GM19240 (cell line): Measurements from ENCODE around the gene GATA5.

ENCODE experiments used
- DNase-seq: peaks from one replicate; pipeline ENCODE4 v3.0.0; 2011; ENCODE audit warnings: low spot score; ENCODE audit not compliant: insufficient read length

The GATA5 gene

DNA sequence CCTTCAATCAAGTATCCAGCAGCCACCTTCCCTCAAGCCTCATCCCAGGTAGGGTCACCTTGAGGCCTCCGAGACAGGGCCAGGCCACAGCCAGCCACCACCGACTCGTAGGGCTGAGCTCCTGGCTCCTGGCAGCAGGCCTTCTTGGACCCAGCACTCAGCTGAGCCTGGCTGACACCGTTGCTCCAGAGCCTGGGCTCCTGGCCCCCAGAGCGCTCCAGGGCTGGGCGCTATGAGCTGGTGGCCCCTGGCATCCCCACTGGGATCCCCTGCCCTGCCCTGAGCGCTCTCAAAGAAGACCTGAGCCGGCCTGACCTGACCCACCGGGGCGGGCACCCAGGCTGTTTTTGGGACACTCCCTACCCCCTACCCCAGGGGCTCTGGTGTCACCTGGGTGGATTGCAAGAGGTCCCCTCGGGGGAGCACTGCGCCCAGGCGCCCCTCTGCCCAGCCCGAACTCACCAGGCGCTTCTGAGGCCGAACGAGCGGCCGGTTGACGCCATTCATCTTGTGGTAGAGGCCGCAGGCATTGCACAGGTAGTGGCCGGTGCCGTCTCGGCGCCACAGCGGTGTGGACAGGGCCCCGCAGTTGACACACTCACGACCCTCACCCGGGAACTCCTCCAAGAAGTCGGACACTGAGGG lies 2.7 kb downstream of the GATA5 start:
- DNase-seq: no peak

DNA sequence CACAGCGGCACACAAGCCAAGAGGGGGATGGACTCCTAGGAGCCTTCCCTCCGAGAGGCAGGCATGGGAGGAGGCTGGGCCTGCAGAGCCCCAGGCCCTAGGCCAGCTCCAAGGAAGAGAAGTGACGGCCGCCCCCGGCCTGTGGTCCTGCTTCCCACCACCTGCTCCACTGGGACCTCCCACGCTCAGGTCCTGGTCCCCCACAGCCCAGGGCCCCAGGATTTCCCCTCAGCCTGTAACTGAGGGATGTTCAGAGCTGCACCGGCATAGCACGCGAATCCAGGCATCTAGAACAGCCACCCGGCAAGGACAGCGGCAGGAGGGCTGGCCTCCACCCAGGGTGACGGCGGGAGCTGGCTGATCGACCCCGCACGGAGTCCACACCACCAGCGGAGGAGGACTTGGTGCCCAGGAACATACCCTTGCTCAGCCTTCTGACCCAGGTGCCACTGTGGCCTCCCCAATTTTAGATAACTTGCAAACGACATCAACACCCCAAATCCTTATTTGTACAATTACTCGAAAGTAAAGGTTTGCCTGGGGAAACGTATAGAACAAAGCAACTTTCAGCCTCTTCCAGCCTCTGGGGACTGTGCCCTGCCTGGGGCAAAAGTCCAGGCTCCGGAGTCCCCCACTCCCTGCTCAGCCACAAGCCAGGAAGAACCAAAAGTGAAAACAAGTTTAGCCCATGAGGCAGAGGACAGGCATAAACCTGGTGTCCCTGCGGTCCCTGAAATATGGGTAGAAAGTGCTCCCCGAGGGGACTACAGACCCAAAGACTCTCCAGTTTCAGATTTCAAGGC lies 3.5 kb downstream of the GATA5 start:
- no peak for DNase-seq

DNA sequence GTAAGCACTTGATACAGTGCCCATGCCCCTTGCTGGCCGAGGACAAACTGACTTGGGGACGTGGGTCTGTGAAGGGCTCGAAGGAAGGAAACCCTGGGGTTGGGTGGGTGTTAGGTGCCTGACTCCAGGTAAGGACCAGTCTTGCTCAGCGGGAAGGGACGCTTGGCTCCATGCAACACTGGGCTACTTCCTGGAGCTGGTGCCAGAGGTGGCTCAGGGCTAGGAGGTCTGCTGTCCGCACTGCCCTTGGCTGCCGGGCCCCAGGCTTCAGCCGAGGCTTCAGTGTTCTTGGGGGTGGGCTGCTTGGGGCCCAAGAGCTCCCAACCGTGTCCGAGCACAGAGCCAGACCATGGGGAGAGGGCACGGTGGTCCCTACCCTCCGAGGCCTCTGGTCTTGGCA lies 5.3 kb downstream of the GATA5 start:
- DNase-seq: no peak

DNA sequence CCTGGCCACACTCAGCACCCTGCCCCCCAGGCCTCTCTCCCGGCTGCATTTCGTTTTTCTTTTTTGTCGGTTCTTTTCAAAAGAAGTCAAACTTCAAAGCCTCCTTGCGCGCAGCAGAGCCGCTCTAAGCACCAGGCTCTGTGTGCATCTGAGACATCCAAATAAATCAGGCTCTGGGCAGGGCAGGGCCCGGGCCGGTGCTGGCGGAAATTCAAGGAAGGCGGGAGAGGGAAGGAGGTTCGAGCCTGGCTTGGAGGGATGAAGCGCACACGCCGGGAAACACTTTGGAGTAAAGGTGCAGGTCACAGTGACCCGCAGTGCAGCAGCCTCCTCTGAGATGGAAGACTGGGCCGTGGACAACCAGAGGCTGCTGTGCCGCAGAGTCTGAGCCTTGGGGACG lies 5.8 kb downstream of the GATA5 start:
- no peak for DNase-seq

DNA sequence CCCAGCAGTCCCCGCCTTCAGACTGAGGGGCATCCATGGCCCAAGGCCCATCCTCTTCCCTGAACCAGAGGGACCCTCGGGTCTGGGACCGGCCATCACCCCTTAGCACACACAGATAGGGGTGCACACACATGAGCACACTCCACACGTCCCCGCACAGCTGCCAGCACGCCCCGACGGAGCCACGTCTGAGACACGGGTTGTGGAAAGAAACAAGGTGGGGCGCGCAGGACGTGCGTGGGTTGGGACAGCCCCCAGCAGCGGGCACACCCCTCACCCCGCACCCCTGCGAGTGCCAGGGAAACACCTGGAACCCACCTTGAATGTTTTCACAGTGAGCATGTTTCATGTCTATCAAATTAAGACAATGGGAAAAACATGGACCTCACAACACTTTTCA lies 6.4 kb downstream of the GATA5 start:
- DNase-seq: no peak

DNA sequence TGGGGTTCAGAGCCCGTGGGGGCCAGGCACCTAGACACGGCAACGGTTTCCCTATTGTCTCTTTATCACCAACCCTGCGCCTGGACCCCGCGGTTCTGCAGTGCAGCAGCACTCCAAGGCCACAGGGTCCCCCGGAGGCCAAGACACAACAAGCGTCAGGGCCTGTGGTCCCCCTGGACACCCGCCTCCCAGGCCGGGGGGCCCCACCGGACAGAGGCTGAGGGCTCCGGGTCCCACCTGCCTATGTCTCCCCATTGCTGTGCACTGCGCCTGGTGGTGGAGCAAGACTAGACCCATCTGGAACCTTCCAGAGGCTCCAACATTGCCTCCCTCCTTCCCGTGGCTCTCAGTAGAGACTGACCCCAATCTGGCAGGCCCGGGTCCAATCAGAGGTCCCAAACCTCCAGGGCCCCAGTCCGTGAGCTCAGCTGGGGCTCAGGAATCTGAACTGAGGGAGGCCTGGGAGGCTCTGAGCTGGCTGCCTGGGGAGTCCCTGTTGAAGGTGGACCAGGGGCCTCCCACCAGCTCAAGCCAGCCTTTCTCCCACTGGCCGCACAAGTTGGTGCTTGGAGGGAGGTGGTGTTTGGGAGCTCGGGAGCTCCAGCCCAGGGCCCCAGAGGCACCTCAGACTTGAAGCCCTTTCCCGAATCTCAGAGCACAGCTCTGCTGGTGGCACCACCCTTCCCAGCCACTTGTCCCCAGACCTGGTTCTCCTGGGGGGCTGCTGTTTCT lies 8.8 kb downstream of the GATA5 start:
- no peak for DNase-seq

DNA sequence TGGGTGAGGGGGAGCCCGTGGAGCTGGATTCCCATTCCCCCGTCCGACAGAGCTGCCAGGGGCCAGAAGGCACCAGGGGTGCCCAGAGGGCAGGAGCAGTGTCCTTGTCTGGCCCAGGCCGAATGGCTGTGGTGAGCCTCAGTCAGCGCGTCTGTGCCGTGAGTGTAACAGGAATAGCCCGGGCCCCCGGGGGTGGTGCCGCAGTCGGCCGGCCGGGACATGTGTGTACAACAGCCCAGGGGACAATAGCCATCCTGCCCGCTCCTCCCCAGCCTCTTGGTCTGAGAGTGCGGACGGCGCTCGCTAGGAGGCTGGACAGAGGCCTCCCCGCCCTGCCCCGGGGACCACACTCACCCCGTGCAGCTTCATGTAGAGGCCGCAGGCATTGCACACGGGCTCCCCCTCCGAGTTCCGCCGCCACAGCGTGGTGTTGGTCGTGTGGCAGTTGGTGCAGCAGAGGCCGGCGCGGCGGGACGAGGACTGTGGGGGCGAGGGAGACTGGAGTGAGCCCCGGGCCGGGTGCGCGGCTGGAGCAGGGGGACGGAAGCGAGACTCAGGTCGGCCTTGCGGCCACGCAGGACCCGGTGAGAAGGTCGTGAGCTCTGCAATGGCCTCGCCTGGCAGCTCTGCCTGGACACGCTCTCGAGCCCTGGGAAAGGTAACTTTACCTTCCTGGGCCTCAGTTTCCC lies 9.6 kb downstream of the GATA5 start:
- DNase-seq: no peak

DNA sequence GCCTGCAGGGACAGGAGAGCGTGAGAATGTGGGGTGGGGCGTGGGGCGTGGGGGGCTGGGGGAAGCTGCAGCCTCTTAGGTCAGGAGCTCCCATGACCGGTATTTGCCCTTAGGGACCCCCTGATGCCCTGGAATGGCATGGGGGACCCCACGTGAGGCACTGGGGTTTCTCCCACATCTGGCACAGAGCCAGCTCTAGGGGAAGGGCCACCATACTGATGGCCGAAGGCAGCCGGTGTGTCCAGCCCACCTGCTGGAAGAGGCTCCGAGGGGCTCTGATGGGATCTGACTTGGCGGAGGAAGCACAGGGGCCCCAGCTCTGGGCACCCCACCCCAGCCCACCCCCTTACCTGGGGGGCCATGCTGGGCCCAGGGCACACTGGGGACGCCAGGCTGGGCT lies 10.8 kb downstream of the GATA5 start:
- DNase-seq: no peak

DNA sequence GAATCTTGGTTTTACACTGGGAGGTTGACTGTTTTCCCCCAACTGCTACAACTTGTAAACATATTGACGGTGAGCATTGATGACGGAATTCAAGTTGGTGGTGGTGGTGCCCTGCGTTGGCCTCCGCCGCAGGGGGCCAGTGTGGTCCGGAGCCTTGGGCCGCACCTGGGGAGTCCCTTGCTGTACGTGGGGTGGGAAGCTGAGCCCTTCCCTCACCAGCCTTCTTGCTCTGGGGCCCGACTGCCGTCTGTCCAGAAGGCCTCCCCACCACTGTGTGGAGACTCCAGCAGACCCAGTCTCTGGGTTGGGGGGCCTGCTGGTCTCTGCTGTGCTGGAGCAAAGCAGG lies 11.4 kb downstream of the GATA5 start:
- no peak for DNase-seq

DNA sequence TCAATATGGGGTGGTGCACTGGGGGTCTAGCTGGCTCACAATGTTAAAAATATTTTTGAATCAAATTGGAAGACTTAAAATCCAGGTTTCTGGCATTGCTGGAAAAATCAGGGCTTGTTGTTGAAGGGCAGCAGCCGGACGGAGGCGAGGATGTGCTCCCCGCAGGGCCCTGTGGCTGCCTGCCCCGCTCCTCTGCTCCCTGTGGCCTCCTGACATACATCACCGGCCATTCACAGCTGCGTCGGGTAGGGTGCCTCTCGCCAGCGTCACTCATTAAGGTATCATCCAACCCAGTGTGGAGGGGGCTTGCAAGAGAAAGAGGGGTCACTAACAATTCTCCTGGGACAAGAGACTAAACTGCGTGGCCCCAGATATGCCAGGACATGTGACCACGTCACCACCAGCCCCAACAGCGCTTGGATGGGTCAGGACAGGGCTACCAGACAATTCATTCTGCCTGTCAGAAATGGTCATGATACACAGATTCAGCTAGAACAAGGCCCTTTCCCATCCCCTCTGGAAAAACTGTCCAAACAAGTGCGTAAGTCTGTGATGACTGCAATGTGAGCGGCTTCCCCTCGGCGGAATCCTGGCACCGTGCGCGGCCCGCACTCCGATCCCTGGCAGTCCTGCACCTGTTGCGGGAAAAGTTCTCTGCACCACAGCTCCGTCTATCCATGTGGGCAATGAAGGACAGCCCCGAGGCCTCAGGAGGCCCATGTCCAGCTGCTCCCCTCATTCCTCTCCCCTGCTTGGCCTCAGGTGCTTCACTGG lies 12.0 kb downstream of the GATA5 start:
- no peak for DNase-seq

DNA sequence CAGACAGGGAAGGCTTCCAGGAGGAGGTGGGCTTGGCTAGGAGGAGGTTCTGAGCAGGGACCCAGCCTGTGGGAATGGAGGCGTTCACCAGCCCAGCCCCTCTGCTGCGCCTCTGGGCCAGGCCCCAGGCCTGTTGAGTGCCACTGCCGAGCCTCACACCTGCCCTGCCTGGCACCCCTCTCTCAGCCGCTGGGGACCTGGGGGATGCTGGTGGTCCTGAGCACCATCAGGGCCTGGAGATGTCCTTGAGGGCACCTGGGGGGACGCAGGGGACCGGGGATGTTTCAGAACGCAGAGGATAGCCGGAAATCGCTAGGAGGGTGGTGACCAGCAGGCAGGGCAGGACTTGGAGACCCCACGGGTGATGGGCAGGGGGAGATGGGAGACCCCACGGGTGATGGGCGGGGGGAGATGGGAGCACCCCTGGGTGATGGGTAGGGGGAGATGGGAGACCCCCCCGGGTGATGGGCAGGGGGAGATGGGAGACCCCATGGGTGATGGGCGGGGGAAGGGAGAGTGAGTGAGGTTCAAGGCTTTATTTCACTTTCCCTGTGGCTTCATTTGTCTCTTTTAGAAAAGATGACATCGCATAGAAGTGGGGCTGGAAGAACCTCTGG lies 12.7 kb downstream of the GATA5 start:
- no peak for DNase-seq

DNA sequence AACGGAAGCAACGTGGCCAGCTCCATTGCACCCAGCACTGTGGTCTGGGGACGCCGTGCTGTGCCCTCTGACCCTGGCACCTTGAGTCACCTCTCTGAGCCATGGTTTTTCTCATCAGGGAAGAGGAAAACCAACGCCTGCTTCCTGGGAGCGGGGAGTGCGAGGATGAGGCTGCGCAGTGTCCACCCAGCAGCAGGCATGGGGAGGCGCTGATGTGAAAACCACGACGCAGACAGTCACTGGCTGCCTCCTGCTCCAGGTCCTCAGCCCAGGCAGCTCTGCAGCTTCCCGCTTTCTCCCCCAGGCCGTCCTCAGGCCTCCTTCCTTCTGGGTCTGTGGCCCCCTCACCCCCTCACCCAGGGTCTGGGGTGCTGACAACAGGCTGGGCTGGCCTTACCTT lies 14.0 kb downstream of the GATA5 start:
- no peak for DNase-seq

DNA sequence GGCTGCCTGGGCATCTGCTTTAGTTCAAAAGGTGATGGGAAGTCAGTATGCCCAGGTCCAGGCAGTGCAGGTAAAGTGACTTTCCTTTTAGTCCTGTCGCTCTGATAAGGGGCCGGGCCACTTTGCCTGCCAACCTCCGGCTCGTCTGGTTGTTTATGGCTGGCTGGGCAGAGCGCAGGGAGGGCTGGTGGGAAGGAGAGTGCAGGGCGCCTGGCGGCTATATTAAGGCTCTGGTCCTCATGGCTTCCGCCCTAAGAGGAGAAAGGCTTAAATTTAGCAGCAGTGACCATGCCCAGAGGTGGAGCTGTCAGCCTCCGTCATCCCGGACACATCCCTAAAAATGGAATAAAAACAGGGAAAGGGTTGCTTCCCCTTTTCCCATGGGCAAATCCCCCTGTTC lies 14.6 kb downstream of the GATA5 start:
- no peak for DNase-seq

DNA sequence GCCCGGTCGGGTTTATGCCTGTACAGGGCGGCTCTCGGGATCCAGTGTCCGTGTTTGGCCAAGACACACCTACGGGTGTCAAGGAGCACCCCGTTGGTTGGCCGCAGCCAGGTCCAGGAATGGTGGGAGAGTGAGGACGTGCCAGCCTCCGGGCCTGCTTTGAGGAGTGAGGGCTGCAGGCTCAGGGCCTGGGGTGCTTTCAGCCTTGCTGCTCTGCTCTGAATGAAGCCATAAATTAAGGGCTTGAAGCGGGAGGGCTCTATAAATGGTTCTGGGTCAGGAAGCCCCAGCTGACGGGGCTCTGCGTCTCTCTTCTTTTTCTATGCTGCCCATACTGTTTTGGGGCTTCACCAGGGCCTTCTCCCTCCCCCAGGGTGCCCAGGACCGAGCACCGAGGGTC lies 15.1 kb downstream of the GATA5 start:
- DNase-seq: no peak

DNA sequence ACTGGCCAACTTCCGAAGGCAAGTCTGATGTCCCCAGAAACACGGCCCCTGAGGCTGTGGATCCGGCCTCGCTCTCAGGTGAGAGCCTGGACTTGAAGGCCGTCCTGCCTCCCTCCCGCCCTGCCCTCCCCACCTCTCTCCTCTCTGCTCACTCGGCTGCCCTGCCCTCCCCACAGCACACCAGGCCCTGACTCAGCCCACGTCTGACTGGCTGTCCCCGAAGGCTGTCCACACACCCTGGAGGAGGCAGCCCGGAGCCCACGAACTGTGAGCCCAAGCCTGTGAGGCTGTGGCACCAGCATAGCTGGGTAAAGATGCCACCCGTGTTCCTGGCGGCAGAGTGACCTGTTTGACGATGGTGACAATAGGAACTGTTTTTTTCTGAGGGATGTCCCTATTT lies 16.3 kb downstream of the GATA5 start:
- no peak for DNase-seq

DNA sequence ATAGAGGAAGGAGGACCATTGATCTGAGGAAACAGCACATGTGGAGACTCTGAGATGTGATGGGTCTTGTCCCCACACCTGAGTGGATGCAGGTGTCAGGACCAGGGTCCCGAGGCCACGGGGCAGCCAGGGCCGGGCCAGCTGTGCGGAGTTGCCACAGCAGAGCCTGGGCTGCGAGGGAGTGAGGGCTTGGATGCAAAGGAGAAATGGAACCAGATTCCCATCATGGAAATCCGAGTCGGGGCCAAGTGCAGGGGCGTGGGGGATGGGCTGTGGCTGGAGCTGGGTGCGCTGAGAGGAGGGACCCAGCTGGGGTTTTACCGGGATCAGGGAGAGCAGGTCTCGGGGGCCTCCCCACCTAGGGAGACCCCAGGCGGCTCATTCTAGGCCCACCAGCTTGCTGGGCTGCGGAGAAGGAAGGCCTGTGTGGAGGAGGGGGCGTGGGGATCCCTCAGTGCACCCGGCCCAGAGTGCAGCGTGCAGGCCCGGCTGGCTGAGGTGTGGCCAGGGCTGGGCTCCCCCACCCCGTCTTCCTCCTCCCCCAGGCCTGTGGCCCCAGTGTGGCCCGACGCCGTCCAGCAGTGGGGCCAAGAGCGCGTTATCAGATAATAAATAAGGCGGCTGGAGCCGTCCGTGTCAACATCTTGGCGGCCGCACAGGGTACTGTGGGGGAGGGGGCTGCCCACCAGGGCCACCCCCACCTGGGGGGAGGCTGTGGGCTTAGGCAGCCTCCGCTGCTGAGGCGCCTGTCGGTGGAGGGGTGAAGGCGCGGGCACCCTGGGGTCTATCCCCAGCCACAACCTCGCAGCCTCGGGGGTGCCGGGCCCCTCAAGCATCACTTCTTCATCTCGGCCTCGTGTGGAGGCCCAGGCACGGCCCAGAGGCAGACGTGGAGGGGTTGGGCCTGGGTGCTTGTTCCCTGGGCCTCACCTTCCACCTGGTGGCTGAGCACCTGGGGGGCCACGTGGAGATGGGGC lies 17.2 kb downstream of the GATA5 start:
- DNase-seq: no peak

DNA sequence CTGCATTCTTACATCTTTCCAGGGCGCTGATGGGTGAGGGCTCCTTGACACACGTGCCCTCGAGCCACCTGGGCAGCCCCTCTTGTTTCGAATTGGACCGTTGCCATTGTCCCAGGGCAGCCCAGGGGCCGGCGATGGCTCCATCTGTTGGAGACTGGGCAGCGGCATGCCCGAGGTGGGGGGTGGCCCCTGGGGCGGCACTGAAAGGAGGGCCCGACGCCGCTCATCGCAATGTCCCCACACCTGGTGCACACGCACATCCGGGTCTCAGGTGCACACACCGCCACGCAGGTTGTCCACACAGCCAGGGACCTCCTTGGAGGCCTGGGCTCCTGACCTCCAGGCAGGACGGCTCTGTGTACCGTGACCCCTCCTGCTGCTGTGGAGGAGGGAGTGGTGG lies 18.0 kb downstream of the GATA5 start:
- no peak for DNase-seq

DNA sequence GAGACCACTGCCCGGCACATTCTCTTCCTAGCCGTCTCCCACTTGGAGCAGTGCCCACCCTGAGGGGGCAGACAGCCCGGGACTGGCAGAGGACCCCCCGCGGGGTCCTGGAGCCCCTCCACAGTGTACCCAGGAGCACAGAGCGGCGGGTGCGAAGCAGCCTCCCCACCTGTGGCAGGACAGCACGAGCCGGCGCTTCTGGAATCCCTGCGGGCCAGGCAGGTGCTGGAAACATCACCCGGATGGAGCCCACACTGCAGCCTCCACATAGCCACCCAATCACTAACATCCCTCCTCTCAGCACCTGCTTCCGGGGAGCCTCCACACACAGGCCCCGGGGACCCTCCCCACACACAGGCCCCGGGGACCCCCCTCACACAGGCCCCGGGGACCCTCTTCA lies 18.7 kb downstream of the GATA5 start:
- no peak for DNase-seq

DNA sequence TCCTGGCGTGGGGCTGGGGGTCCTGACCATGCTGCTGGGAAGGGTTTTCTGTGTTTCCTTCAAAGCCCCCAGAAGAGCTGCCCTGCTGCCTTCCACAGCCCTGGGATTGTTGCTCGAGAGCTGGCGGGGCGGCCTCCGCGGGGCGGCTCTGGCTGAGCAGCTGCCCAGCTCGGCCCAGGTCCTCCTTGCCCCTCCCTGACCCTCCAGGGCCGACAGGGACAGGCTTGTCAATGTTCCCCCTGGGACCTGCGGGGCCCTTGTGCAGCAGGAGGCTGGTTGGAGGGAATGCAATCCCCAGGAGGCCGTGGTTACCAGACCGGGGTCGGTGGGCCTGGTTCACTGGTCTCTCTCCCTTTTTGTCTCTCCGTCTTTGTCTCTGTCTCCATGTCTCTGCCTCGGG lies 19.9 kb downstream of the GATA5 start:
- DNase-seq: no peak
